Transverse colon (tissue), 4 donors: ENCODE measurements around the gene SARS1. TPM values are rescaled to one million over a fixed set of nuclear protein-coding genes. Genes with fewer than 3 reads are reported as not detected.

ENCODE experiments used
- DNase-seq: peaks from one replicate; pipeline ENCODE4 v3.0.0-alpha.2; 2019
- H3K27ac ChIP-seq, 4 donors: fragments of 200-600 bp; sonication (generic); 2 replicates each; pipeline ENCODE4 v1.5.1; 2016 to 2018; ENCODE audit warnings: inconsistent platforms in 4 of 4
- H3K27me3 ChIP-seq: fragments of 200-600 bp; sonication (generic); 2 replicates; pipeline ENCODE4 v1.5.1; 2017; ENCODE audit warnings: inconsistent platforms
- H3K36me3 ChIP-seq, 4 donors: fragments of 200-600 bp; sonication (generic); 2 replicates each; pipeline ENCODE4 v1.5.1; 2017 to 2019; ENCODE audit warnings: inconsistent platforms in 4 of 4
- H3K4me1 ChIP-seq, 4 donors: fragments of 200-600 bp; sonication (generic); 2 replicates each; pipeline ENCODE4 v1.5.1; 2017 to 2020; ENCODE audit warnings: inconsistent platforms in 4 of 4
- H3K4me3 ChIP-seq, 4 donors: fragments of 200-600 bp; sonication (generic); 1 replicate in 1 of 4; 2 replicates in 3 of 4; pipeline versions ENCODE4 v1.5.1 to v1.6.1; 2017 to 2019; ENCODE audit warnings: inconsistent platforms in 4 of 4
- H3K9me3 ChIP-seq, 2 donors: fragments of 200-600 bp; sonication (generic); 2 replicates each; pipeline ENCODE4 v1.5.1; 2017 to 2019; ENCODE audit warnings: inconsistent platforms in 2 of 2
- CTCF ChIP-seq, 5 experiments: fragments of 200-600 bp in 3 of 5; fragments of 450-650 bp in 2 of 5; sonication (generic) in 3 of 5; IDR thresholded peaks; 1 replicate in 2 of 5; 2 replicates in 3 of 5; pipeline ENCODE4 v1.5.1; 2016 to 2017; ENCODE audit warnings: antibody characterized with exemption in 5 of 5, inconsistent platforms in 3 of 5, mild to moderate bottlenecking in 2 of 5, moderate library complexity in 1 of 5
- EP300 ChIP-seq: sonication (generic); formaldehyde crosslinking; IDR thresholded peaks from one replicate; pipeline ENCODE4 v1.6.1; 2017; ENCODE audit warnings: antibody characterized with exemption, low read depth
- POLR2A ChIP-seq: fragments of 450-650 bp; IDR thresholded peaks from one replicate; pipeline ENCODE4 v1.6.1; 2016; ENCODE audit warnings: antibody characterized with exemption, mild to moderate bottlenecking, moderate library complexity
- POLR2AphosphoS5 ChIP-seq, 3 donors: sonication (generic); formaldehyde crosslinking; IDR thresholded peaks; one replicate each; pipeline ENCODE4 v1.6.1; 2016; ENCODE audit warnings: antibody characterized with exemption in 3 of 3
- WGBS, 2 donors: methylation state at CpG; one replicate each; pipeline ENCODE4 v1.1.5; 2018; ENCODE audit warnings: low coverage in 1 of 2; 5-methylcytosine and 5-hydroxymethylcytosine counted together
- in situ Hi-C, 4 donors: fragments of 200-750 bp; cut with MboI; loops; one replicate each; pipeline versions ENCODE4 v1.15.0 to v1.15.1; 2017; ENCODE audit warnings: low sequenced_read_pairs in 3 of 4, low pct_ligation_motif_present in 1 of 4, low pct_unique_long_range_greater_than_20kb in 1 of 4
- intact Hi-C: fragments of 100-400 bp; cut with DNase I; formaldehyde crosslinking; loops from one replicate; pipeline ENCODE4 v1.15.1; 2023; ENCODE audit warnings: low total_unique reads
- total RNA-seq, 4 donors: library from RNA; depleted of rRNA; stranded (reverse); fragments of >200 nt; gene quantifications; one replicate each; pipeline ENCODE4 v1.1.0, GENCODE V29; 2016

The SARS1 gene
- total RNA-seq, 4 donors from 2014 or later: 79.4 to 150 (median 125) TPM

GRCh38 chr1:109191891-109192290 is 21.8 kb upstream of the SARS1 start:
- Histone ChIP-seq H3K27ac (no peak overlapping the region), H3K9me3 (no peaks in the 10 kb centered on the region), H3K27me3 (no peaks in the 10 kb centered on the region), H3K36me3 (no peaks in the 10 kb centered on the region), H3K4me1 (peaks cover 0 to 4% (median 2%) of the 10 kb centered on the region in 4 donors), H3K4me3 (no peak overlapping the region)
- no peak for TF ChIP-seq POLR2AphosphoS5 (IDR thresholded peaks at IDR 0.05)
- no peak for TF ChIP-seq EP300
- TF ChIP-seq CTCF (IDR thresholded peaks at IDR 0.05): no peak
- TF ChIP-seq POLR2A: no peak
- intact Hi-C loops: no loop called here
- no peak for DNase-seq
- in situ Hi-C loops: no loop called here

DNA sequence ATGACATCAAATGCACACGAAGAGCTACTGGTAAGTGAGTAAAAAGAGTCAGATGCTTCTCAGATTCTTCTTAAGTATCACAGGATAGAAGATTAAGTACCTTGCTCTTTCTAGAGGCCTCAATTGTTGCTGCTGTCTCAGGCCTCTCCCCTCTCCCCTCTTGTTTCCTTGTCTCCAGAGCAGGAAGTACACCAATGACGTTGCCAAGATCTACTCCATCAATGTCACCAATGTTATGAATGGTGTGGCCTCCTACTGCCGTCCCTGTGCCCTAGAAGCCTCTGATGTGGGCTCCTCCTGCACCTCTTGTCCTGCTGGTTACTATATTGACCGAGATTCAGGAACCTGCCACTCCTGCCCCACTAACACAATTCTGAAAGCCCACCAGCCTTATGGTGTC is 21.3 kb upstream of the SARS1 start:
- Histone ChIP-seq H3K36me3 (no peaks in the 10 kb centered on the region), H3K9me3 (no peaks in the 10 kb centered on the region), H3K4me3 (no peak overlapping the region), H3K27ac (no peak overlapping the region), H3K4me1 (no peaks in the 10 kb centered on the region), H3K27me3 (no peaks in the 10 kb centered on the region)
- WGBS, 2 donors: 42 to 52% methylated on average over 3 to 4 of the region's 4 CpGs
- in situ Hi-C loops: no loop called here
- DNase-seq: no peak
- intact Hi-C loops: no loop called here
- no peak for TF ChIP-seq POLR2AphosphoS5 (IDR thresholded peaks at IDR 0.05)
- TF ChIP-seq EP300: no peak
- TF ChIP-seq CTCF (IDR thresholded peaks at IDR 0.05): no peak
- TF ChIP-seq POLR2A: no peak

GRCh38 chr1:109193653-109194590 is 19.8 kb upstream of the SARS1 start:
- WGBS, 2 donors: 41 to 45% methylated on average over 12 to 14 of the region's 14 CpGs
- intact Hi-C loops: no loop called here
- in situ Hi-C loops: no loop called here

More at GRCh38 chr1:109193653-109194590, 19.8 kb upstream of the SARS1 start:
- Histone ChIP-seq H3K27me3 (no peaks in the 10 kb centered on the region), H3K4me1 (peaks cover 0 to 4% (median 0%) of the 10 kb centered on the region in 4 donors), H3K4me3 (no peak overlapping the region), H3K27ac (no peak overlapping the region), H3K9me3 (no peaks in the 10 kb centered on the region), H3K36me3 (no peaks in the 10 kb centered on the region)
- TF ChIP-seq POLR2A: no peak
- no peak for TF ChIP-seq POLR2AphosphoS5 (IDR thresholded peaks at IDR 0.05)
- no peak for TF ChIP-seq EP300
- TF ChIP-seq CTCF (IDR thresholded peaks at IDR 0.05): peak; percentile 55 to 75 (median 62)
- DNase-seq: peak; percentile 67
